Germinal center (tissue), 1 donor: Measurements from ENCODE around the gene CCDC90B.
"Not testable (repeated sequence)": the region's sequence is repeated elsewhere in the genome, so short reads cannot be mapped to it uniquely, and the experiment has no call there.

ENCODE experiments used
- DNase-seq: peaks from one replicate; pipeline ENCODE4 v3.0.0; 2012; ENCODE audit warnings: mixed read lengths, low spot score

Gene CCDC90B, protein sequence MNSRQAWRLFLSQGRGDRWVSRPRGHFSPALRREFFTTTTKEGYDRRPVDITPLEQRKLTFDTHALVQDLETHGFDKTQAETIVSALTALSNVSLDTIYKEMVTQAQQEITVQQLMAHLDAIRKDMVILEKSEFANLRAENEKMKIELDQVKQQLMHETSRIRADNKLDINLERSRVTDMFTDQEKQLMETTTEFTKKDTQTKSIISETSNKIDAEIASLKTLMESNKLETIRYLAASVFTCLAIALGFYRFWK

DNA sequence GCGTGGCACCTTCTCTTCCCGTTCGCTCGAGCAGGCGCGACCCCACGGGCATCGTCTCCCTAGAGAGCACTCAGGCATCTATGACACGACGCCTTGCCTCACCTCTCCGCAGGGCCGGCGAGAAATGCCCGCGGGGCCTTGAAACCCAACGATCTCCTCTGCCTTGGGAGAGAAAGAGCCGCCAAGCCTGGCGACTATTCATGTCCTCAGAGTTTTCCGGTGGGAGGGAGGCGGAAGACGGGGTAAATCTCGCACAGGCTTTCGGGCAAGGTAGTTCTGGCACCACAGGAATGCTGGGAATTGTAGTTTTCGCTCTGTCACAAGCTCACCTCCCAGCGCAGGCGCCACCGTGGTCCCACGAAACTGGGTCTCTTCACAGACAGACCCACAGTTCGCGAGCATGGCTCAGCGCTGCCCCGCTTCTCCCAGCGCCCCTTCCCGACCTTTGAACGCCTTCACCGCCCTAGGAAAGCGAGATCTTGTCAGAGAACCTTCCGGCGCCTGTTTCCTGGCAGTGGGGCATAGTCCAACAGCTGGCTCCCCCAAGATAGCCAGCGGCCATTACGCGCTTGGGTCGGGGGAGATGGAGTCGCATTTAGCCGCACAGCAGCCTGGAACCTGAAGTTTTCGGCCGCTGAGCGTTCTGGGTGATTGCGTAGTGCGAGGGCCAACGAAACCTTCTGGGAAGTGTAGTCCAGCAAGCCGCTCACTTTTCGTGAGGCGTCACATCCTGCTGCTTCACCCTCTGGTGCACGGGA, at the start of gene CCDC90B:
Gene CCDC90B (minus strand): TSS at position 597 of the 758 bp plus-strand sequence. CDS start 395 bp downstream, at position 202.
- peak; percentile 95 for DNase-seq

DNA sequence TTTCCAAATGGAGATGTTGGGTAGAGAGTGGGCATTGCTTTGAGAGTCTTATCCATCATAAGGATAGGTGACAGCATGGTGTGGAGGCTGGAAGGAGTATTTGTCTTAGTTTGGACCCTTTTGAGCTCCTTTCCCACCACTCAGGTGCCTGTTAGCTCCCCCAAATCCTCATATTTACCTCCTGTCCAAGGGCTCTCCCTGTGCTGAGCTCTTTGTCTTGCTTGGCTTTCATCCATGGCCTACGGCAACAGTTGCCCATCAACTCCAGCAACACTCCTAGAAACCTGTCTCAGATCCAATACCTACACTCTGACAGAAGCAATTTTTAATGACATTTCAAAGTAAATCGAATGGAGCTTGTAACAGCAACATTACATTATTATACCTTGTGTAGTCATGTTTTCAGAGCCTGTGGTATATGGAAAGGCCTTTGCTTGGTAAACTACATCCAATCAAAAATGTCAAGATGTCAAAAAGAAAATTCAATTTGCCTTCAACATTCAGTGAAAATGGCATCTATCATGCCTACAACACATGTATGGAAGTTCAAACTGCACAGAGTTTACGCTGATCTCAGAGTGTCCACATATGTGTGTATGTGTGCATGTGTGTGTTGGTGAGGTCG, 49.4 kb upstream of the CCDC90B start:
- no peak for DNase-seq

GRCh38 chr11:83330303-83330702, 44.1 kb upstream of the CCDC90B start:
- DNase-seq = no peak

DNA sequence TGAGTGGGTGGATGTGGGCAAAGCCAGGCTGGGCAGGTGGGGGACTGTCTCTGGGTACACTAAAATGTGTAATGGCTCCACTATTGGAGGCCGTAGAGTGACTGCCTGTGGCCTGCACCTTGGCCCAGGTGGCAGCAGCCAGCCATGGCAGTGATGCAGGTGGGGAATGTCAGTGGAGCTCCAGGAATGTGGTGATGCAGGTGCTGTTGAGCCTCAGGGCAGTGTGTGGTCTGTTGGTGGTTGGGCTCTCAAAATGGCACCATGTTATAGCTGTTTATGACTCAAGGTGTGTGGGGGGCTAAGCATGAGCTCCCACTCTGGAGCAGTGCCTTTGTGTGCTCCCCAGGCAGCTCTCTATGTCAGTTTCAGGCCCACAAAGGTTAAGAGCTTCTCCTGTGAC, 40.2 kb upstream of the CCDC90B start:
- DNase-seq = no peak

- DNase-seq = no peak
These were observed 33.2 kb upstream of the CCDC90B start for GRCh38 chr11:83319346-83319745.

- DNase-seq = no peak
These were observed 32.8 kb upstream of the CCDC90B start for GRCh38 chr11:83318931-83319330.

DNA sequence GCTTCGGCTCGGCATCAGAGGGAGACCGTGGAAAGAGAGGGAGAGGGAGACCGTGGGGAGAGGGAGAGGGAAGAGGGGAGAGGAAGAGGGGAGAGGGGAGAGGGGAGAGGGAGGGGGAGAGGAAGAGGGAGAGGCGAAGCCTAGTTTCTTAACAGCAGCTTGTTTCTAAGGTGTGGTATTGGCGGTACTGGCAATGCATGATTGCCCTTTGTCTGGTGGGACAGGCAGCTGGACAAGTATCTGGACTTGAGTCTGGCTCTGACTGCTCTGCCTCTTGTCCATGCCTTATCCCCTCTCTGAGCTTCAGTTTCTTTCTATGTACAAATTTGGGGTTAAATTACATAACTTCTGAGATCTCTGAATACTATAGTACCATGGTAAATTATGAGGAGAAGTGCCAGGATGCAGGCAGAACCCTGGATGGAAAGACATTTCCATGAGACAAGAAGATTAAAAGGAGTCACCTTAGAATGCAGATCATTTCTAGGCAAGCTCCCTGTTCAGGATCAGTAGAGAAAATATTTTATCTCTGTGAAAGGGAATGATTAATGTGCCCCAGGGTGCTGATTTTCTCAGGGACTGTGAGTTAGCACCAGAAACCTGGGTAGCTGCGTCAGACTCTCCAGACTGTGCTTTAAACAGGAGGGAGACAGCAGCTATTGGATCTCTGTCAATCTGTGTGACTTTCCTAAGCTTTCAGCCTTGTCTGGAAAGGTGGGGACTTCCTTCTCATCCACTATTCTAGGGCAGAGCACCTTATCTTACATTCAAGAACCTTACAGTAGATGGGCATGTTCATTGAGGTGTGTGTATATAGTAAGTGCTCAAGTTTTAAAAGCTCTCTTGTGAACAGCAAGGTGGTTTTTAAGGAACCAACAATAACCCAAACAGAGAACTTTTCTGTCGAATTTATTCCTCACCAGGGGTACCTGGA, 31.9 kb upstream of the CCDC90B start:
- no peak for DNase-seq

GRCh38 chr11:83316897-83317268, 30.7 kb upstream of the CCDC90B start:
- not testable (repeated sequence) for DNase-seq

- DNase-seq = not testable (repeated sequence)
These were observed 30.2 kb upstream of the CCDC90B start for GRCh38 chr11:83316143-83316896.

- DNase-seq = no peak
These were observed 26.3 kb upstream of the CCDC90B start for GRCh38 chr11:83312430-83312829.

GRCh38 chr11:83311701-83312100, 25.5 kb upstream of the CCDC90B start:
- no peak for DNase-seq

GRCh38 chr11:83310718-83311117, 24.6 kb upstream of the CCDC90B start:
- DNase-seq = no peak

- not testable (repeated sequence) for DNase-seq
These were observed 22.4 kb upstream of the CCDC90B start for GRCh38 chr11:83308536-83308935.

GRCh38 chr11:83306200-83307080, 20.3 kb upstream of the CCDC90B start:
- no peak for DNase-seq

DNA sequence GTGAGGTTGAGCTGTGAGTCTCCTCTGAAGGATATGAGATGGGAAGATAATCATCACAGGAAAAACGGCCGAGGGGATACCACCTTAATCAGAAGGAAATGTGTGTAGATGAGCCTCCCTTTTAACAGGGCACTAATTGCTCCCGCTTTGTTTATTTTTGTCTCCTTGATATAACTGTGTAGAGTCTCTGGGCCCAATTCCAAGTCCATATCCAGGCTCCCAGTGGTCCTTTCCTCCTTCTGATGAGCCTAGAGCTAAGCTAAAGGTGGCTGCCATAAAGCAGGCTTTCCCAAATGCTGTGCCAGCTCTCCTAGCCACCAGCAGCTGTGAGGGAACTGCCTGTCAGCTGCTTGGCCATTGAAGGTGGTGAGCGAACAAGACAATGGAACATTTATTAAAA, 17.1 kb upstream of the CCDC90B start:
- no peak for DNase-seq

DNA sequence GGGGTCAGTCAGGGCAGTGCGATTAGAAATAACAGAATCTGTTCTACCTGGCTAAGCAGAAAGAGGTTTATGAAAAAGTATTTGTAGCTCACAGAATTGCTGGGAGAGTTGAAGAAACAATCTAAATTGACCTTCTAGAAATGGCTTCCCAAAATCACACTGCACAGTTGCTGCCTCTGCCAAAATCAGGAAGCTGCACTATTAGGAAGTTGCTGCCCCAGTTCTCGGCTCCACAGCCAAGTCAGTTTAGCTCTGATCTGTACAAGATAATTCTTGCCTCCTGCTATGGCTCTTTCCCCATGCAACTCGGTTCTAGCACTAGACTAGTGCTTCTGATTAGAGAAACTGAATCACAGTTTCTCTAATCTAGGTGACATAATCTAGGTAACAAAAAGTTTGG, 16.0 kb upstream of the CCDC90B start:
- DNase-seq = no peak

GRCh38 chr11:83299681-83300080, 13.5 kb upstream of the CCDC90B start:
- no peak for DNase-seq

DNA sequence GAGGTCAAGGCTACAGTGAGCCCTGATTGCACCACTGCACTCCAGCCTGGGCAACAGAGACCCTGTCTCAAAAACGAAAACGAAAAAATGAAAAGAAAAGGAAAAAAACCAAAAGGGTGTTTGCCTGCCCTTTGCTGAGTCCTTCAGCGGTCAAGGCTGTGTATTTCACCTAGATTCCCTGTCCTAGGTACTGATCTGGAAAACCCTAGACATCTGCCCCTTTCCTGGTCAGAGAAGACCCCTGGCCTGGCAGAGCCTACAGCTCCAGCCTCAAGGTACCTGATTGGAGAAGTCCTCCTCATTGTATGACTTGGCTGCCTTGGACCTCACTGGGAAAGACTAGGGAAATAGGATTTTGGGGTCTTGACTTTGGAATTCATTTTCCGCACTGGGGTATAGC, 8.0 kb upstream of the CCDC90B start:
- no peak for DNase-seq

DNA sequence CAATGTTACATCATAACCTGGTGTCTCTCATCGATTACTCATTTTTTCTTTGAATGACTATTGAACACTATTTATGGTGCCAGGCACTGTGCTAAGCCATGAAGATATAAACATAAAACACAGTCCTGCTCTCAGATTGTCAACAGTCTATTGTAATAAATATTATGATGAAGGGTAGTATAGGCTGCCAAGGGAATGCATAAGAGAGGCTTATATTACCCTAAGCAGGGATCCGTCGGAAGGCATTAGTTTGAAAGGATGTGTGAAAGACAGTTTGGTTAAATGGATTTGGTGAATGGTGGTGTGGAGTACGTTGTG, 7.2 kb upstream of the CCDC90B start:
- DNase-seq = no peak

DNA sequence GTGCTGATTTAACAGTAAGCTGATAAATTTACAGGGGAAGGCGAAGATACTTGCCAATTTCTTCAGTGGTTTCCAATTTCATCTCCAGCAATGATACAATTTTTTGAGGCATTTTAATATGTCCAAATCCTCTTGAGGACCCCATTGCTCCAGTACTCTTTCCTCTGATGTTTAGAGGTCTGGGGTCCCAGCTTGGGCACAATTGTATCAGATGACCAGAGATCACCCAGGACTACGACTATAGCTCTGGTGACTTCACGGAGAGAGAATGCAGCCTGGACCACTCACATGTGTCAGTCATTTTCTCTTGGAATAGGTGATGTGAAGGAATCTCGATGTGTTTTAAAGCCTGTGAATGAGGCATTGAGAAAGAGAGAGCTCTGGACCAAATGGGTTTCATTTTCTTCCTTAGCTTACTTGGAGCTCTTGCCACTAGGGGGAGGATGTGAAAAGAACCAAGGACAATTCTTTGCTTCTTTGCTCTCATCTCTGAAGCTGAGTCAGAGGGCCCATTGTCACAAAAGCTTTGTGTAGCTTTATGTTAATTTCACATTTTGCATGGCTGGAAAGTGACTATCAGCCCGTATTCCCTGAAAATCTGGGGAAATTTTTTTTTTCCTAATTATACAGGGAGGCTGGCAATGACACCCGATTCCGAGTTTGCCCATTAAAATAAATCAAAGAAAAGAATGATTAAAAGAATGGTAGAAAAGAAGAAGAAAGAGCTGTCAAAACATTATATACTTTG, 6.7 kb upstream of the CCDC90B start:
- peak; percentile 50 for DNase-seq
